Natural killer cell (primary cell): ENCODE results near the gene TMEM232. TPM values are rescaled to one million over a fixed set of nuclear protein-coding genes. Genes with fewer than 3 reads are reported as not detected.
"Not testable (repeated sequence)": the region's sequence is repeated elsewhere in the genome, so short reads cannot be mapped to it uniquely, and the experiment has no call there.

Experiments
- ATAC-seq, 3 donors: fragments of 150-1000 bp in 2 of 3; fragments of 200-7000 bp in 1 of 3; cut with Tn5 transposase; 1 replicate in 1 of 3; 2 replicates in 2 of 3; pipeline ENCODE4 v1.10.0; 2021; ENCODE audit warnings: mild to moderate bottlenecking in 2 of 3, moderate library complexity in 2 of 3
- DNase-seq, 2 donors: peaks; one replicate each; pipeline versions ENCODE4 v3.0.0 to v3.0.0-alpha.2; 2013 to 2021; ENCODE audit warnings: mixed read lengths in 1 of 2
- H3K27ac ChIP-seq: one replicate; pipeline ENCODE4 v1.5.1; 2013; ENCODE audit warnings: mild to moderate bottlenecking, low read length
- H3K27me3 ChIP-seq: one replicate; pipeline ENCODE4 v1.6.1; 2013; ENCODE audit warnings: low read length; ENCODE audit not compliant: control insufficient read depth, insufficient read depth
- H3K36me3 ChIP-seq: one replicate; pipeline ENCODE4 v1.6.1; 2013; ENCODE audit warnings: low read length; ENCODE audit not compliant: control insufficient read depth, insufficient read depth
- H3K4me1 ChIP-seq: one replicate; pipeline ENCODE4 v1.6.1; 2013; ENCODE audit warnings: low read length; ENCODE audit not compliant: control insufficient read depth, insufficient read depth
- H3K4me3 ChIP-seq: one replicate; pipeline ENCODE4 v1.5.1; 2013; ENCODE audit warnings: low read length
- H3K9me3 ChIP-seq: one replicate; pipeline ENCODE4 v1.6.1; 2013; ENCODE audit warnings: low read length; ENCODE audit not compliant: control insufficient read depth, insufficient read depth
- H3K27ac Mint-ChIP-seq, 2 donors: one replicate each; pipeline ENCODE4 v1.8.0; 2022; ENCODE audit warnings: mild to moderate bottlenecking in 2 of 2, mixed read lengths in 2 of 2, moderate library complexity in 1 of 2
- H3K27me3 Mint-ChIP-seq, 2 donors: one replicate each; pipeline ENCODE4 v1.8.0; 2022; ENCODE audit warnings: low read depth in 2 of 2, mixed read lengths in 2 of 2
- H3K36me3 Mint-ChIP-seq: one replicate; pipeline ENCODE4 v1.8.0; 2022; ENCODE audit warnings: mixed read lengths
- H3K4me1 Mint-ChIP-seq, 2 donors: one replicate each; pipeline ENCODE4 v1.8.0; 2022; ENCODE audit warnings: mixed read lengths in 2 of 2
- H3K4me3 Mint-ChIP-seq: one replicate; pipeline ENCODE4 v1.8.0; 2022; ENCODE audit warnings: mild to moderate bottlenecking, moderate library complexity, mixed read lengths
- H3K9me3 Mint-ChIP-seq, 2 donors: one replicate each; pipeline ENCODE4 v1.8.0; 2022; ENCODE audit warnings: mixed read lengths in 2 of 2
- WGBS: methylation state at CpG from one replicate; pipeline ENCODE4 v1.1.7; 2013; ENCODE audit warnings: missing lambda C conversion rate; ENCODE audit not compliant: insufficient coverage; 5-methylcytosine and 5-hydroxymethylcytosine counted together
- intact Hi-C: fragments of 100-400 bp; cut with micrococcal nuclease; formaldehyde crosslinking; loops from one replicate; pipeline ENCODE4 v1.14.2; 2022
- total RNA-seq, 4 donors: library from RNA; stranded (reverse); fragments of 120-200 nt in 1 of 4; gene quantifications; one replicate each; pipeline versions ENCODE4 v1.2.3 to v1.2.4, GENCODE V29; 2013 to 2022
- TF ChIP-seq, protein P1 (sequence below): fragments of 200-600 bp; IDR thresholded peaks from one replicate; pipeline ENCODE4 v1.8.0; 2022; ENCODE audit warnings: antibody characterized with exemption

The TMEM232 gene
- total RNA-seq, 3 donors from 2014 or later (not counting 1 experiment from before 2014, with no cell fraction given): 0.45 to 3.0 (median 0.66) TPM

DNA sequence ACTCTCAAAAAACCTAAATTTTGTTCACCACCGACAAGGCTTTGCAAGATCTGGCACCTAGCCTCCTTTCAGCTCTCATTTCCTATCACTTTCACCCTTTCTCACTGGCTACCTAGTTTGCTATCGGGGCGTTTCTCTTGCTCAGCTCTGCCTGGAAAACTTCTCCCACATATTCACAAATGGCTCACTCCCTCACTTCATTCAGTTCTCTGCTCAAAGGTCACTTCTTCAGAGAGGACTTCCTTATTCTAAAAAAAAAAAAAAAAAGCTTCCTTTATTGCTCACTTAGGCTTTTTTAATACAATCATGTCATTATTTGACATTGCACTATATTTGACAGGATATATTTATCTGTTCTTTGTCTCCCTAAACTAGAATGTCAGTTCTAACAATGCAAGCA, 10.3 kb upstream of the TMEM232 start:
- no peak for ATAC-seq
- Mint-ChIP-seq H3K9me3 (no peaks in the 10 kb centered on the region), H3K27me3 (peaks cover 20 to 32% of the 10 kb centered on the region in 2 donors), H3K4me1 (peaks cover 27 to 36% of the 10 kb centered on the region in 2 donors), H3K4me3 (no peak overlapping the region), H3K27ac (no peak overlapping the region), H3K36me3 (no peaks in the 10 kb centered on the region)
- Histone ChIP-seq H3K9me3 (no peaks in the 10 kb centered on the region), H3K4me3 (no peak overlapping the region), H3K27ac (no peak overlapping the region), H3K27me3 (peaks cover 3% of the 10 kb centered on the region), H3K36me3 (no peaks in the 10 kb centered on the region), H3K4me1 (peaks cover 10% of the 10 kb centered on the region)
- 87% methylated on average over 3 of the region's 3 CpGs for WGBS
- TF ChIP-seq, protein P1, sequence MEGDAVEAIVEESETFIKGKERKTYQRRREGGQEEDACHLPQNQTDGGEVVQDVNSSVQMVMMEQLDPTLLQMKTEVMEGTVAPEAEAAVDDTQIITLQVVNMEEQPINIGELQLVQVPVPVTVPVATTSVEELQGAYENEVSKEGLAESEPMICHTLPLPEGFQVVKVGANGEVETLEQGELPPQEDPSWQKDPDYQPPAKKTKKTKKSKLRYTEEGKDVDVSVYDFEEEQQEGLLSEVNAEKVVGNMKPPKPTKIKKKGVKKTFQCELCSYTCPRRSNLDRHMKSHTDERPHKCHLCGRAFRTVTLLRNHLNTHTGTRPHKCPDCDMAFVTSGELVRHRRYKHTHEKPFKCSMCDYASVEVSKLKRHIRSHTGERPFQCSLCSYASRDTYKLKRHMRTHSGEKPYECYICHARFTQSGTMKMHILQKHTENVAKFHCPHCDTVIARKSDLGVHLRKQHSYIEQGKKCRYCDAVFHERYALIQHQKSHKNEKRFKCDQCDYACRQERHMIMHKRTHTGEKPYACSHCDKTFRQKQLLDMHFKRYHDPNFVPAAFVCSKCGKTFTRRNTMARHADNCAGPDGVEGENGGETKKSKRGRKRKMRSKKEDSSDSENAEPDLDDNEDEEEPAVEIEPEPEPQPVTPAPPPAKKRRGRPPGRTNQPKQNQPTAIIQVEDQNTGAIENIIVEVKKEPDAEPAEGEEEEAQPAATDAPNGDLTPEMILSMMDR: no peak
- intact Hi-C loops: no loop called here
- no peak for DNase-seq

DNA sequence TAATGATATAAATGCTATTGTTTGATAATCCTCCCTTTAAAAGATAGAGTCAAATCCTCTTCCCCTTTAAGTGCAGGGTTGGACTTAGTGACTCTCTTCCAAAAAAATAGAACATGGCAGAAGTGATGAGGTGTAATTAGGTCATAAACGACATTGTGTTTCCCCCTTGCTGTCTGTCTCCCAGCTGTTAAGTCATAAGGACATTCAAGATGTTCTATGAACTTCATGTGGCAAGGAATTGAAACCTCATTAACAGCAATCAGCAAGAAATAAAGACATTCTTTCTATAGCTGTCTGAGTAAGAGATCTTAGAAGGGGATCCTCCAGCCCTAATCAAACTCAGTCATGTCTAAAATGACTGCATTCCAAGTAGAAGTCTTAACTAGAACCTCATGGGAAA, 9.1 kb upstream of the TMEM232 start:
- peaks cover 10% of the 10 kb centered on the region for H3K4me1 ChIP-seq
- no peak overlapping the region for H3K4me3 ChIP-seq
- no peaks in the 10 kb centered on the region for H3K9me3 Mint-ChIP-seq
- H3K36me3 Mint-ChIP-seq: no peaks in the 10 kb centered on the region
- DNase-seq (no peak), ATAC-seq (no peak)
- H3K27me3 ChIP-seq: peaks cover 3% of the 10 kb centered on the region
- H3K4me3 Mint-ChIP-seq: no peak overlapping the region
- peaks cover 20 to 44% of the 10 kb centered on the region in 2 donors for H3K27me3 Mint-ChIP-seq
- no peak overlapping the region for H3K27ac Mint-ChIP-seq
- TF ChIP-seq, protein P1: no peak
- no peaks in the 10 kb centered on the region for H3K36me3 ChIP-seq
- 100% methylated on average over 1 of the region's 1 CpG for WGBS
- no peaks in the 10 kb centered on the region for H3K9me3 ChIP-seq
- intact Hi-C loops: no loop called here
- H3K27ac ChIP-seq: no peak overlapping the region
- peaks cover 25 to 28% of the 10 kb centered on the region in 2 donors for H3K4me1 Mint-ChIP-seq

DNA sequence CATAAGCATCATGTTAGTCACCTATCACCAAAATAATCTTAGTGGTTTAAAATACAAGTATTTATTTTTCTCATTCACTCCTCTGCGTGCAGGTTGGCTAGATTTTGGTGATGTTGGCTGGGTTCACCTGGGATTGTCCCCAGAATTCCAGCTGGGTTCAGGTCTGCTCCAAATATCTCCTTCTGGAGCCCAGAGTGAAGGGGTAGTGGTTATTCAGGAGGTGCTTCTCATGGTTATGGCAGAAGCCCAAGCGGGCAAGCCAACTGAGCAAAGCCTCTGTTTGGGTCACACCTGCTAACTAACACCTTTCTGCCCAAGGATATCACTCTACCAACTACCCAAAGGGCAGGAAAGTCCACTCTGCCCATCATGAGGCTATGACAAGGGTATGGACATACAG, 7.6 kb upstream of the TMEM232 start:
- H3K4me3 Mint-ChIP-seq: no peak overlapping the region
- 100% methylated on average over 1 of the region's 2 CpGs for WGBS
- intact Hi-C loops: no loop called here
- Histone ChIP-seq H3K9me3 (no peaks in the 10 kb centered on the region), H3K27ac (no peak overlapping the region), H3K4me1 (peaks cover 7% of the 10 kb centered on the region), H3K27me3 (peaks cover 3% of the 10 kb centered on the region), H3K4me3 (no peak overlapping the region), H3K36me3 (no peaks in the 10 kb centered on the region)
- peaks cover 23 to 58% of the 10 kb centered on the region in 2 donors for H3K27me3 Mint-ChIP-seq
- ATAC-seq: no peak
- H3K36me3 Mint-ChIP-seq: no peaks in the 10 kb centered on the region
- no peaks in the 10 kb centered on the region for H3K9me3 Mint-ChIP-seq
- TF ChIP-seq, protein P1: no peak
- no peak overlapping the region for H3K27ac Mint-ChIP-seq
- no peak for DNase-seq
- peaks cover 13% of the 10 kb centered on the region in 2 donors for H3K4me1 Mint-ChIP-seq

DNA sequence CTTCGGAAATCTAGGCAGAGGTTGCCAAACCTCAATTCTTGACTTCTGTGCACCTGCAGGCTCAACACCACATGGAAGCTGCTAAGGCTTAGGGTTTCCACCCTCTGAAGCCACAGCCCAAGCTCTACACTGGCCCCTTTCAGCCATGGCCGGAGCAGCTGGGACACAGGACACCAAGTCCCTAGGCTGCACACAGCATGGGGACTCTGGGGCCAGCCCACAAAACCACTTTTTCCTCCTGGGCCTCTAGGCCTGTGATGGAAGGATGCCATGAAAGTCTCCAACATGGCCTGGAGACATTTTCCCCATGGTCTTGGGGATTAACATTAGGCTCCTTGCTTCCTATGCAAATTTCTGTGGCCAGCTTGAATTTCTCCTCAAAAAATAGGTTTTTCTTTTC, 5.0 kb upstream of the TMEM232 start:
- H3K9me3 Mint-ChIP-seq, H3K4me3 Mint-ChIP-seq, ATAC-seq, intact Hi-C loops, H3K9me3 ChIP-seq, H3K27ac Mint-ChIP-seq, H3K36me3 Mint-ChIP-seq, H3K4me1 Mint-ChIP-seq, DNase-seq, H3K27me3 ChIP-seq, H3K27ac ChIP-seq, H3K36me3 ChIP-seq, H3K4me3 ChIP-seq, H3K4me1 ChIP-seq: not testable (repeated sequence)
- peaks cover 21 to 53% of the 10 kb centered on the region in 2 donors for H3K27me3 Mint-ChIP-seq
- WGBS: 95% methylated on average over 2 of the region's 2 CpGs
